Osteoblast (primary cell): ENCODE data around the gene ZNF692. TPM values are rescaled to one million over a fixed set of nuclear protein-coding genes. Genes with fewer than 3 reads are reported as not detected.

Experiments used
- DNase-seq: peaks from one replicate; pipeline ENCODE4 v3.0.0; 2011; ENCODE audit warnings: low spot score, mixed read lengths; ENCODE audit not compliant: insufficient read length; ENCODE audit errors: missing footprints
- H2AFZ ChIP-seq: 2 replicates; pipeline ENCODE4 v1.6.0; 2011; ENCODE audit warnings: mild to moderate bottlenecking, low read length
- H3K27ac ChIP-seq: 2 replicates; pipeline ENCODE4 v1.5.1; 2011; ENCODE audit warnings: mild to moderate bottlenecking, low read depth, low read length, moderate library complexity
- H3K27me3 ChIP-seq: 2 replicates; pipeline ENCODE4 v1.6.0; 2012; ENCODE audit warnings: mild to moderate bottlenecking, control low read depth, inconsistent platforms, low read length, moderate library complexity; ENCODE audit not compliant: insufficient read depth
- H3K36me3 ChIP-seq: 2 replicates; pipeline ENCODE4 v1.5.1; 2011; ENCODE audit warnings: mild to moderate bottlenecking, low read length, control low read depth, moderate library complexity; ENCODE audit not compliant: insufficient read depth
- H3K4me1 ChIP-seq: 2 replicates; pipeline ENCODE4 v1.5.1; 2011; ENCODE audit warnings: mild to moderate bottlenecking, low read length, control low read depth, moderate library complexity; ENCODE audit not compliant: insufficient read depth
- H3K4me2 ChIP-seq: 2 replicates; pipeline ENCODE4 v1.6.0; 2011; ENCODE audit warnings: mild to moderate bottlenecking, low read length; ENCODE audit not compliant: insufficient read depth
- H3K4me3 ChIP-seq: fragments of 200-600 bp; sonication (generic); 3 replicates; pipeline ENCODE4 v1.5.1; 2012; ENCODE audit warnings: mild to moderate bottlenecking, low read length, inconsistent platforms; ENCODE audit not compliant: insufficient read depth
- H3K79me2 ChIP-seq: 2 replicates; pipeline ENCODE4 v1.6.0; 2012; ENCODE audit warnings: mild to moderate bottlenecking, low read length, control low read depth, inconsistent platforms; ENCODE audit not compliant: insufficient read depth
- H3K9me3 ChIP-seq: 2 replicates; pipeline ENCODE4 v1.5.1; 2011; ENCODE audit warnings: low read depth, low read length, control low read depth
- H4K20me1 ChIP-seq: 2 replicates; pipeline ENCODE4 v1.6.0; 2012; ENCODE audit warnings: mild to moderate bottlenecking, low read length, control low read depth; ENCODE audit not compliant: insufficient read depth
- CTCF ChIP-seq: IDR thresholded peaks from 2 replicates; pipeline ENCODE4 v1.5.1; 2011; ENCODE audit warnings: mild to moderate bottlenecking, low read depth, low read length, moderate library complexity; ENCODE audit errors: extremely low read depth
- total RNA-seq: library from RNA; depleted of rRNA; stranded (reverse); fragments of >200 nt; gene quantifications from 2 replicates; pipeline ENCODE4 v1.2.3, GENCODE V29; 2012

The ZNF692 gene
- total RNA-seq, 1 donor, result 12.3 TPM

GRCh38 chr1:248813546-248813945 lies 45.3 kb downstream of the ZNF692 start:
- DNase-seq, result peak; percentile 73
- no peak overlapping the region for H3K4me2 ChIP-seq
- no peaks in the 10 kb centered on the region for H3K9me3 ChIP-seq
- peaks cover 32% of the 10 kb centered on the region for H4K20me1 ChIP-seq
- no peak for TF ChIP-seq CTCF
- H3K4me1 ChIP-seq, result peaks cover 12% of the 10 kb centered on the region
- no peaks in the 10 kb centered on the region for H3K27me3 ChIP-seq
- peaks cover 45% of the 10 kb centered on the region for H3K36me3 ChIP-seq
- peaks cover 29% of the 10 kb centered on the region for H3K79me2 ChIP-seq
- H3K4me3 ChIP-seq, result no peak overlapping the region
- H2AFZ ChIP-seq, result no peak overlapping the region
- no peak overlapping the region for H3K27ac ChIP-seq

DNA sequence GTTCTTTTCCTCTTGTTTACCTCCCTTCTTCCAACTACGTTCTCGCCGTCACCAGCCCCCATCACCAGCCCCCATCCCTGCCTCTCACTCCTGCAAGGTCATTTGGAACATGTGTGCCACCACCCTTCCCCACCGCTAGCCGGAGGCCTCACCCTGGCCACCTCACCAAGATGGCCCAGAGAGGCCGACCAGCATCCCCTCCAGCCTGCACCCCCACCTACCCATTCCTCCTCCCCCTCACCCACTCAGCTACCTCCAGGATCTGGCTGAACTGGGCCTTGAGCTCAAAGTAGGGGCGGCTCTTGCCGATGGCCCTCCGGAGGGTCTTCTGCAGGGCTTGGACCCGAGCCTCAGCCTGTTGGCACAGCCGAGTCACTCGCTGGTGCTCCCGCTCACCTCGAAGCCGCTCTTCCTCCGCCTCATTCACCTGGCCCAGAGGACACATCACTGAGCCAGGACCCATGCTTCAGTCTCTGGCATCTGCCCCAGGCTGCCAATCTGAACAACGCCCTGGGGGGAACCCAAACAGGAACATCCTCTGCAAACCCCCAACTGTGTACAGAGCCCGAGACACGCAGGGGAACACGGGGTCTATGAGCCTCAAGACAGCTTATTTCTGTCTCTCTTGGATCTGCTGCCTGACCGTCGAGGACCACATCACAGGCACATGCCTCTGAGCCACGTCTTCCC lies 46.0 kb downstream of the ZNF692 start:
- H2AFZ ChIP-seq, result no peak overlapping the region
- H3K79me2 ChIP-seq, result peaks cover 23% of the 10 kb centered on the region
- TF ChIP-seq CTCF, result no peak
- DNase-seq, result peak; percentile 58
- H3K27me3 ChIP-seq, result no peaks in the 10 kb centered on the region
- H3K4me2 ChIP-seq, result no peak overlapping the region
- H3K36me3 ChIP-seq, result peaks cover 42% of the 10 kb centered on the region
- no peak overlapping the region for H3K27ac ChIP-seq
- no peaks in the 10 kb centered on the region for H3K9me3 ChIP-seq
- peaks cover 32% of the 10 kb centered on the region for H4K20me1 ChIP-seq
- H3K4me3 ChIP-seq, result no peak overlapping the region
- H3K4me1 ChIP-seq, result peaks cover 12% of the 10 kb centered on the region

- TF ChIP-seq CTCF, result no peak
- Histone ChIP-seq H3K4me3 (no peak overlapping the region), H2AFZ (no peak overlapping the region)
Measured at GRCh38 chr1:248811514-248812490, 47.1 kb downstream of the ZNF692 start.

More at GRCh38 chr1:248811514-248812490, 47.1 kb downstream of the ZNF692 start:
- peaks cover 12% of the 10 kb centered on the region for H3K79me2 ChIP-seq
- no peaks in the 10 kb centered on the region for H3K9me3 ChIP-seq
- peaks cover 26% of the 10 kb centered on the region for H4K20me1 ChIP-seq
- peak; percentile 71 for DNase-seq
- H3K4me1 ChIP-seq, result peaks cover 12% of the 10 kb centered on the region
- H3K27me3 ChIP-seq, result no peaks in the 10 kb centered on the region
- peaks cover 39% of the 10 kb centered on the region for H3K36me3 ChIP-seq
- H3K27ac ChIP-seq, result no peak overlapping the region
- H3K4me2 ChIP-seq, result no peak overlapping the region
